ENCODE data around the gene NCDN.

NCDN gene

DNA sequence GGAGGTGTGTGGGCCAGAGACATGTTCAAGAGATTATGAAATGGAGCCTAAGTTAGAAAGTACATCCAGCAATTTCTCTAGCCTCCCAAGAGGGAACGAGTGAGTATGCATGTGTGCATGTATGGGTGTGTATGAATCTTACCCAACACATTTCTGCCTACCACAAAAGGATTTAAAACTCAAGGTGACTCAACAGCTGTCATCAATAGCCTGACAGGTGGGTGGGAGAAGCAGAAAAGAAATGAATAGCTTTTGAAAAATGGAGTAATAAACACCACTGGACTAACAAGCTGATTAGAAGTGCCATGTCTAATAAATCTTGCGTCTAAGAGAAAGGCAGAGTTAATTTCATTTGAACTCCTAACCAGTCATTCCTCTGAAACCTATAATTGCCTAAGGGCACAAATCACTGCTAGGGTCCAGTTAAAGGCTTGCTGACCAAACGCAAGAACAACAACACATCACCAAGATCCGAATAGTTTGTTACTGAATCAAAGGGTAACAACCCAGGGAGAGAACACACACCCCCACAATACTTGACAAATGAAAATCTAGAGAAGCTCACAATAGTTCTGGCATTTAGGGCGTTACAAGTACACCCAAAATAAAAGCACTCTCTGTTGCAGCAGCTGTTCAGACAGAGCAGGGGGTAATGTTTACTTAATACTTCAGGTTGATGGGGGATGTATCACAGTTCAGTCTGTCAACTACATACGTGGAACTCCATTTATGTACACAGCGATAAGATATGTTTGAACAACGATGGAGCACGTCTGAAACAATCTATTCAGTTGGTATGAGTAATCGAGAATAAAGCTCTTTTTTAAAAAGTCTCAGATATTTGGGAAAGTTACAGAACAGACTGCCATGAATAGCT, 1.8 kb upstream of the NCDN start:
- peaks cover 35% of the 10 kb centered on the region for H3K79me2 ChIP-seq (ENCODE audit: insufficient read depth, low read length)
- H3K9me3 ChIP-seq (ENCODE audit: insufficient read depth, low read length, severe bottlenecking) = no peaks in the 10 kb centered on the region
- peaks cover 31% of the 10 kb centered on the region for H3K36me3 ChIP-seq (ENCODE audit: insufficient read depth, low read length)
- peak overlapping the region; percentile 100 for H3K4me2 ChIP-seq (ENCODE audit: insufficient read depth, low read length)
- no peaks in the 10 kb centered on the region for H3K27me3 ChIP-seq (ENCODE audit: insufficient read depth, low read length, poor library complexity)
- H4K20me1 ChIP-seq (ENCODE audit: insufficient read depth, low read length) = no peaks in the 10 kb centered on the region
- peak overlapping the region; percentile 86 for H3K9ac ChIP-seq (ENCODE audit: low read depth, low read length)
- ATAC-seq (ENCODE audit: insufficient read depth, low read depth) (no peak), DNase-seq (no peak)
- peaks cover 34% of the 10 kb centered on the region for H3K4me1 ChIP-seq (ENCODE audit: insufficient read depth, low read length)
- no peak overlapping the region for H3K27ac ChIP-seq (ENCODE audit: low read length)
- no peak for TF ChIP-seq EZH2 (IDR thresholded peaks at IDR 0.05; ENCODE audit: borderline replicate concordance, low read depth, low read length, severe bottlenecking)
- H2AFZ ChIP-seq (ENCODE audit: low read depth, low read length) = no peak overlapping the region
- peak overlapping the region; percentile 66 to 90; a peak in 3 of 4 replicates for H3K4me3 ChIP-seq (ENCODE audit: low read depth in 1 of 2, low read length in 2 of 2)

DNA sequence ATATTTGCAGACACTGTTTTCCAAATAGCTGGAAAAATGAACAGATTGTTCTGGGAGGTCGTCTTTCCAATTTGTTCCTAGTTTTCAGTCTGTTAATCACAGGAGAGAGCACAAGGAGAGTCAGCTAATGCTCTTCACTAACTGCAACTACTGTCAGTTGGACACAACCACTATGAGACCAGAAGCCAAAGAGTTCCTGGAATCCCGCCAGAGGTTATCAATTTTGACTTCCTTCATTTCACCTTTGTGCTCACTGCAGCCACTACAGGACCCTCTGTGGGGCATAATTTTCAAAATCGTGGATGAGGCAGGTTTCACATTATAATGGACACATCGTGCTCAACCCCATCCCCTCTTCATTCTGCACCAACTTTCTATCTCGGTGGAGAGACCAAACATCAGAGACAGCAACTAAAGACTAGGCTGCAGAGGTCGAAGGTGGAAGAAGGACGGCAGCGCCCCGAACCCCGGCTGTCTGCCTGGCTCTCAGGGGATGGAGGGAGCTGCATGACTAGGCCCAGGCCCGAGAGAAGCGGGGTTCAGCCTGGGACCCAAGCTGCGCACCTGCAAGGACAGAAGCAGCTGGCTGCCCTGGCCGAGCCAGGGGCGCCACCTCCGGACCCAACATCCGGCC, 998 bp upstream of the NCDN start:
- Histone ChIP-seq H4K20me1 (ENCODE audit: insufficient read depth, low read length) (no peaks in the 10 kb centered on the region), H3K27me3 (ENCODE audit: insufficient read depth, low read length, poor library complexity) (no peaks in the 10 kb centered on the region), H3K36me3 (ENCODE audit: insufficient read depth, low read length) (peaks cover 29% of the 10 kb centered on the region), H3K4me3 (ENCODE audit: low read depth in 1 of 2, low read length in 2 of 2) (peak overlapping the region; percentile 66 to 90; a peak in 3 of 4 replicates), H3K27ac (ENCODE audit: low read length) (peak overlapping the region; percentile 88), H2AFZ (ENCODE audit: low read depth, low read length) (peak overlapping the region; percentile 86), H3K4me2 (ENCODE audit: insufficient read depth, low read length) (peak overlapping the region; percentile 100), H3K79me2 (ENCODE audit: insufficient read depth, low read length) (peaks cover 35% of the 10 kb centered on the region), H3K4me1 (ENCODE audit: insufficient read depth, low read length) (peaks cover 34% of the 10 kb centered on the region), H3K9ac (ENCODE audit: low read depth, low read length) (peak overlapping the region; percentile 86), H3K9me3 (ENCODE audit: insufficient read depth, low read length, severe bottlenecking) (no peaks in the 10 kb centered on the region)
- no peak for TF ChIP-seq EZH2 (IDR thresholded peaks at IDR 0.05; ENCODE audit: borderline replicate concordance, low read depth, low read length, severe bottlenecking)
- TF ChIP-seq, protein P1, sequence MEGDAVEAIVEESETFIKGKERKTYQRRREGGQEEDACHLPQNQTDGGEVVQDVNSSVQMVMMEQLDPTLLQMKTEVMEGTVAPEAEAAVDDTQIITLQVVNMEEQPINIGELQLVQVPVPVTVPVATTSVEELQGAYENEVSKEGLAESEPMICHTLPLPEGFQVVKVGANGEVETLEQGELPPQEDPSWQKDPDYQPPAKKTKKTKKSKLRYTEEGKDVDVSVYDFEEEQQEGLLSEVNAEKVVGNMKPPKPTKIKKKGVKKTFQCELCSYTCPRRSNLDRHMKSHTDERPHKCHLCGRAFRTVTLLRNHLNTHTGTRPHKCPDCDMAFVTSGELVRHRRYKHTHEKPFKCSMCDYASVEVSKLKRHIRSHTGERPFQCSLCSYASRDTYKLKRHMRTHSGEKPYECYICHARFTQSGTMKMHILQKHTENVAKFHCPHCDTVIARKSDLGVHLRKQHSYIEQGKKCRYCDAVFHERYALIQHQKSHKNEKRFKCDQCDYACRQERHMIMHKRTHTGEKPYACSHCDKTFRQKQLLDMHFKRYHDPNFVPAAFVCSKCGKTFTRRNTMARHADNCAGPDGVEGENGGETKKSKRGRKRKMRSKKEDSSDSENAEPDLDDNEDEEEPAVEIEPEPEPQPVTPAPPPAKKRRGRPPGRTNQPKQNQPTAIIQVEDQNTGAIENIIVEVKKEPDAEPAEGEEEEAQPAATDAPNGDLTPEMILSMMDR (IDR thresholded peaks at IDR 0.05; ENCODE audit: borderline replicate concordance, extremely low read depth, low read length, poor library complexity, severe bottlenecking) = no peak
- DNase-seq (no peak), ATAC-seq (ENCODE audit: insufficient read depth, low read depth) (no peak)

DNA sequence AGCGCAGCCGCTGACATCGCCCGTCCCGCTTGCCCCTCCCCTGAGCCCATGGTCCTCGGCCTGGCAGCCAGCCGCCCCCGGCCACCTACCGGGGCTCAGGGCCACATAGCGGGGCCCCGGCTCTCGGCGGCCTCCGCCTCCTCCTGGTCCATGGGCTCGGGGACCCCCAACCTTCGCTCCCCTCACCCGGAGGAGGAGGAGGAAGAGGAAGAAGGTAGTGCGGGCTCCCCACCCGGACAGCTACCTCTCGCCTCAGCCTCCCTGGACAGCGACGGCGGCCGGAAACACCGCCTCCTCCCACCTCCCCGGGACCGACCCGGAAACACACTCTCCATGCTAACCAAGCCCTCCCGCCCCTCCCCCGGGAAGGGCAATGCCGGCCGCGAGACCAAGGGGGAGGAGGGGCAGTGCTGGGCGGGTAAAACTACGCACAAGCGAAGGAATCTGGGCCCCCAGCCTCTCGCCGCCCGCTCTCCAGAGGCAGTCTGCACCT, 435 bp upstream of the NCDN start, which contains the start of gene KIAA0319L:
KIAA0319L (minus strand) TSS at position 286 of the 493 bp plus-strand sequence. CDS start 2,912 bp downstream, outside the sequence.
- Histone ChIP-seq H3K79me2 (ENCODE audit: insufficient read depth, low read length) (peaks cover 35% of the 10 kb centered on the region), H3K9me3 (ENCODE audit: insufficient read depth, low read length, severe bottlenecking) (no peaks in the 10 kb centered on the region), H3K4me1 (ENCODE audit: insufficient read depth, low read length) (peaks cover 34% of the 10 kb centered on the region), H3K36me3 (ENCODE audit: insufficient read depth, low read length) (peaks cover 28% of the 10 kb centered on the region), H4K20me1 (ENCODE audit: insufficient read depth, low read length) (no peaks in the 10 kb centered on the region), H3K9ac (ENCODE audit: low read depth, low read length) (peak within 1 kb of the TSS; percentile 86), H3K4me3 (ENCODE audit: low read depth in 1 of 2, low read length in 2 of 2) (peak within 1 kb of the TSS; percentile 66 to 90), H3K27me3 (ENCODE audit: insufficient read depth, low read length, poor library complexity) (no peaks in the 10 kb centered on the region), H2AFZ (ENCODE audit: low read depth, low read length) (peak within 1 kb of the TSS; percentile 86), H3K4me2 (ENCODE audit: insufficient read depth, low read length) (peak within 1 kb of the TSS; percentile 100), H3K27ac (ENCODE audit: low read length) (peak within 1 kb of the TSS; percentile 88)
- DNase-seq (no peak), ATAC-seq (ENCODE audit: insufficient read depth, low read depth) (peak; percentile 76)
- TF ChIP-seq EZH2 (IDR thresholded peaks at IDR 0.05; ENCODE audit: borderline replicate concordance, low read depth, low read length, severe bottlenecking) = no peak
- TF ChIP-seq, protein P1 (IDR thresholded peaks at IDR 0.05; ENCODE audit: borderline replicate concordance, extremely low read depth, low read length, poor library complexity, severe bottlenecking) = no peak
